HG03575 (cell line): ENCODE data around the gene MTF2.
"Not testable (repeated sequence)": the region's sequence is repeated elsewhere in the genome, so short reads cannot be mapped to it uniquely, and the experiment has no call there.

ENCODE experiments used
- ATAC-seq: cut with Tn5 transposase; IDR thresholded peaks from one replicate; pipeline ENCODE4 v1.9.1; 2021; ENCODE audit not compliant: unreplicated experiment, insufficient number of reproducible peaks, low FRiP score; ENCODE audit errors: extremely low read depth

Gene MTF2

GRCh38 chr1:93078986-93079654 is at the start of gene MTF2:
MTF2 (plus strand) TSS chr1:93079283; CDS start chr1:93079527, 244 bp downstream.
- no peak for ATAC-seq

GRCh38 chr1:93029317-93029716 is 49.8 kb upstream of the MTF2 start:
- ATAC-seq = no peak

GRCh38 chr1:93030191-93030590 is 48.9 kb upstream of the MTF2 start:
- not testable (repeated sequence) for ATAC-seq

- no peak for ATAC-seq
Observed at GRCh38 chr1:93031711-93032110, 47.4 kb upstream of the MTF2 start.

- no peak for ATAC-seq
Observed at GRCh38 chr1:93033029-93033428, 46.1 kb upstream of the MTF2 start.

- ATAC-seq = no peak
Observed at GRCh38 chr1:93033785-93034184, 45.3 kb upstream of the MTF2 start.

GRCh38 chr1:93034397-93034796 is 44.7 kb upstream of the MTF2 start:
- no peak for ATAC-seq

- no peak for ATAC-seq
Observed at GRCh38 chr1:93036672-93037071, 42.4 kb upstream of the MTF2 start.

GRCh38 chr1:93042187-93043056 is 36.7 kb upstream of the MTF2 start:
- no peak for ATAC-seq

GRCh38 chr1:93043057-93043557 is 36.0 kb upstream of the MTF2 start:
- ATAC-seq = no peak

- ATAC-seq = no peak
Observed at GRCh38 chr1:93047618-93048017, 31.5 kb upstream of the MTF2 start.

- no peak for ATAC-seq
Observed at GRCh38 chr1:93051961-93052360, 27.1 kb upstream of the MTF2 start.

GRCh38 chr1:93056214-93056613 is 22.9 kb upstream of the MTF2 start:
- no peak for ATAC-seq

GRCh38 chr1:93056649-93057048 is 22.4 kb upstream of the MTF2 start:
- no peak for ATAC-seq

GRCh38 chr1:93061895-93062792 is 16.9 kb upstream of the MTF2 start:
- no peak for ATAC-seq

- ATAC-seq = no peak
Observed at GRCh38 chr1:93076268-93076667, 2.8 kb upstream of the MTF2 start.

- ATAC-seq = no peak
Observed at GRCh38 chr1:93078203-93078602, 880 bp upstream of the MTF2 start.

GRCh38 chr1:93078638-93078985 is 471 bp upstream of the MTF2 start:
- no peak for ATAC-seq

GRCh38 chr1:93079685-93080141 is 630 bp downstream of the MTF2 start:
- no peak for ATAC-seq
